GM12891 (cell line): ENCODE results near the gene FKBP15.

ENCODE experiments used
- PAX5 ChIP-seq: IDR thresholded peaks from 2 replicates; pipeline ENCODE4 v1.6.1; 2011; ENCODE audit warnings: low read length, moderate library complexity, mild to moderate bottlenecking; ENCODE audit not compliant: insufficient read depth, severe bottlenecking
- POLR2A ChIP-seq: IDR thresholded peaks from 2 replicates; pipeline ENCODE4 v1.6.1; 2011; ENCODE audit warnings: low read depth, low read length, control low read depth
- POLR2AphosphoS5 ChIP-seq: IDR thresholded peaks from 2 replicates; pipeline ENCODE4 v1.6.1; 2011; ENCODE audit warnings: low read depth, low read length, control low read depth
- TAF1 ChIP-seq: IDR thresholded peaks from 2 replicates; pipeline ENCODE4 v1.6.1; 2011; ENCODE audit warnings: low read depth, low read length, control low read depth

DNA sequence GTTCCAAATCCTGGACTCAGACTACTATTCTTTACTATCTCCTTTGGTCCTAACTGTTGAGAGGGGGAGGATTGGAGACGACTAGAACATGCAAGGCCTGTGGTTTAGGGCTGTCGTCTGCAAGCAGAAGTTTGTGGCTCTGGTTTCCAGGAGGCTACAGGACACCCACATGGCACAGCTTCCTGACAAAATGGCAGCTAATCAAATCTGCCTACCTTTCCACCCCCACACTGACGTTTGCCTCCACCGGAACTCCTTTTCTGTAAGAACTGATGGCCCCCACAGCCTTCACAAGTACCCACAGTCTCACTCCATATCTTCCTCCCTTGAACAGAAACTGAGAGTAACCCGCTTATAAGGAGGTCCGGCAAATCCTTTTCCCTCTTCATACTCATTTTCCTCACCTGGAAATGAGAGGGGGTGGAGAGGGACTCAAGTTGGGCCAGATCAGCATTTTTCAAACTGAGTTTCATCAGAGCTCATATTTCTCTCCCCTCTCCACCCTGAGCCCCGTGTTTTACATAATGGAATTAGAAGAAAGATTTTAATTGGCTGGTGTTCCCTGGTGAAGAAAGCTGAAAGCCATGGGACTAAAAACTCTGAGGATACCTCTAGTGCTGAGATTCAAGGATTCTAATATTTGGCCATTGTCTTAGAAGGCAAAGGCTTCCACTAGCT is 65.0 kb downstream of the FKBP15 start:
- TF ChIP-seq POLR2A (no peak), TAF1 (no peak), PAX5 (no peak), POLR2AphosphoS5 (no peak)
